ENCODE measurements around the gene SAMD4A. TPM values are rescaled to one million over a fixed set of nuclear protein-coding genes. Genes with fewer than 3 reads are reported as not detected.
A peak's percentile ranks its signal among the peaks of the same experiment; 100 is the strongest.

SAMD4A gene
- total RNA-seq, 2 experiments from 2014 or later = 0.06 to 1.0 TPM

DNA sequence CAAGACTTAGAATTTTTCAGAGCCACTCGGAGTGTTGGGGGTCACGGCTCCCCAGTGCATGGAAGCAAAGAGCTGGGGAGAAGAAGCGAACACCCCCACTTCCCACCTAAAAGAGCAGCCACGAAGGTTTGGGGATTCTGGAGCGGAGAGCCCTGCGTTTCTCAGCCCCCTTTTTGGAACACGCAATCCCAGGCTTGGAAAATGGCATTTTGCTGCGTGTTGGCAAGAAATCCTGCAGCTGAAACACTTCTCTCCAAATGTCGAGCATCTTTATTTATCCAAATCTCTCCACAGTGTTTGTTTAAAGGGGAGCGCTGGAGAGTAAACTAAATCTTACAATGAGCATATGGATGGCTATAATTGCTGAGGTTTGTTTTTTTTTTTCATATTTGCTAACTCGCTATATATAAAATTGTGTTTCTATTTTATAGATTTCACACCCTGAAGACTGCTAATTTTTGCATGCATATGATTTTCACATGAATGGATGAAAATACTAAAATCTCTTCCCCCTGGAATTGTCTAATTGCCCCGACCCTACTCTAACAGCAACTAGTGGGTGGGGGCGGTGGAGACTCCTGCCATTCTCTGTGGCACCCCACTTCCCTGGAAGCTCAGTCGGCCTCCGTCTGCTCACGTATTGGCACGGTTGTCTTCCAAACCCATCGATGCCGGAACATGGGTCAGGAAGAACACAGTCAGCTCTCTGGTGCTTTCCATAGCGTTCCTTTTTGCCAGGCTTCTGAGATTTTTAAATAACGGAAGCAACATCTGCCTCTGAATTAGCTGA, 215.2 kb downstream of the SAMD4A start:
- intact Hi-C loops (cut with micrococcal nuclease; ENCODE audit: unreplicated experiment) = loop anchor here (1.0 kb wide), 1 partner anchor 24 kb away; no protein-coding TSS in a partner anchor
- H3K9me3 ChIP-seq (ENCODE audit: low read length) = no peaks in the 10 kb centered on the region
- no peaks in the 10 kb centered on the region for H3K79me2 ChIP-seq (ENCODE audit: insufficient read depth, low read depth, low read length)
- H3K9me2 ChIP-seq (ENCODE audit: insufficient read depth, low read length) = no peaks in the 10 kb centered on the region
- H3K4me3 ChIP-seq (ENCODE audit: low read depth, low read length, poor library complexity, severe bottlenecking) = no peak overlapping the region
- CTCF ChIA-PET (ENCODE audit: unreplicated experiment) = no interaction called here
- H3K4me2 ChIP-seq (ENCODE audit: low read length) = 0 out of 2 replicates have a peak overlapping the region, but pooled peaks have one; percentile 21
- H4K20me1 ChIP-seq (ENCODE audit: insufficient read depth, low read length) = peaks cover 1% of the 10 kb centered on the region; the same call in 1 of the 2 replicates
- peaks cover 25% of the 10 kb centered on the region for H3K4me1 ChIP-seq (ENCODE audit: insufficient read depth, low read length, poor library complexity, severe bottlenecking)
- H2AFZ ChIP-seq (ENCODE audit: low read length) = no peak overlapping the region
- DNase-seq (ENCODE audit: low spot score) = no peak
- H3K27ac ChIP-seq (ENCODE audit: low read depth, low read length, poor library complexity, severe bottlenecking) = no peak overlapping the region
- POLR2A ChIA-PET = interaction anchor here (1.9 kb wide), 1 partner anchor 10 kb away, joined by 4 read pairs; no protein-coding TSS in a partner anchor
- no TSS peak for BruUV-seq (replicated peaks)
- TF ChIP-seq EZH2phosphoT487 (IDR thresholded peaks at IDR 0.05; ENCODE audit: borderline replicate concordance, low read depth, low read length) = no peak
- TF ChIP-seq CTCF (conservative IDR thresholded peaks at IDR 0.05; ENCODE audit: low read length) = no peak
- H3K36me3 ChIP-seq (ENCODE audit: insufficient read depth, low read length) = no peaks in the 10 kb centered on the region

DNA sequence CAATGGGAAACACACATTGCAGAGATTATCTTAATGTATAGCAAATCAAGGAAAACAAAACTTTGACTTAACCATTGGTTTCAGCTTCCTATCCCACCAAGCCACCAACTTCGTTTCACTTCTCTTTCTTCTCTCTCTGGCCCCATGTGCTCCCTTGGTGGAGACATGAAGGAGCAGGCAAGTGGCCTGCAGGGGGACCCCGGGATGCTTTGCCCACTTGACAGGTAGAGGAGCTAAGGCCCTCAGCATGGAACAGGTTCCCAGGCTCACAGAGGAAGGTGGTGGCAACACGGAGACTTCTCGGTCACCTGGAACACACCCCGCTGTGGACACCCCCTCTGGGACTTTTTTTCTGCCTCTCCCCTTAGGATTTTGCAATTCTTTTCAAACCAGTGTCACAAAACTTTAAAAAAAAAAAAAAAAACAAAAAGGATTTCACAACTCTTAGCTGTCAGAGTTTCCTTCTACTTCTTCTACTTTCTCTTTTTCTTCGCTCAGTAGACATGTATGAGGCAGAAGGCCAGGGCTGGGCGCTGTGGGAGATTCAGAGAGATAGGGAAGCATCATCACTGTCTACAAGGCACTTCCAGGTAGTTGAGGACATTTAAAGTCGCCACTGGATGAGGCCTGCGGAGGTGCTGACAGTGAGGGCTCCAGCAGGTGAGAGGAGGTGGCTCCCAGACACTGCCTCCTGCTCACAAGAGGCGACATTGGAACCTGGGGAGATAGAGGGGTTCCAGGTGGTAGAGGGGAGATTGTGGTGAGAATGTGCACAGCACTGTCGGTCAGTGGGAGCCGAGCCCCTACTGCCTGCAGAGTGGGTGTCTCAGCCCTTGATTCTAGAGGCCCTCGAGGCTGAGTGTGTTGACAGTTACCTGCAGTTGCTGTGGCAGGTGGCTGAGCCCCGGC, 216.1 kb downstream of the SAMD4A start:
- Histone ChIP-seq H3K9me3 (ENCODE audit: low read length) (no peaks in the 10 kb centered on the region), H3K79me2 (ENCODE audit: insufficient read depth, low read depth, low read length) (no peaks in the 10 kb centered on the region), H3K4me2 (ENCODE audit: low read length) (peak overlapping the region; percentile 21; the same call in 1 of the 2 replicates), H3K27ac (ENCODE audit: low read depth, low read length, poor library complexity, severe bottlenecking) (no peak overlapping the region), H4K20me1 (ENCODE audit: insufficient read depth, low read length) (no peaks in the 10 kb centered on the region), H3K4me3 (ENCODE audit: low read depth, low read length, poor library complexity, severe bottlenecking) (no peak overlapping the region), H2AFZ (ENCODE audit: low read length) (no peak overlapping the region), H3K36me3 (ENCODE audit: insufficient read depth, low read length) (no peaks in the 10 kb centered on the region), H3K9me2 (ENCODE audit: insufficient read depth, low read length) (no peaks in the 10 kb centered on the region), H3K4me1 (ENCODE audit: insufficient read depth, low read length, poor library complexity, severe bottlenecking) (peaks cover 26% of the 10 kb centered on the region)
- BruUV-seq (replicated peaks) = no TSS peak
- ChIA-PET POLR2A (interaction anchor here (0.6 to 1.9 kb wide), 3 partner anchors 9 to 1671 kb away, joined by 3 to 4 read pairs (median 3); no protein-coding TSS in a partner anchor), CTCF (ENCODE audit: unreplicated experiment) (no interaction called here)
- peak; percentile 77 for DNase-seq (ENCODE audit: low spot score)
- TF ChIP-seq CTCF (conservative IDR thresholded peaks at IDR 0.05; ENCODE audit: low read length) (peak; percentile 77), EZH2phosphoT487 (IDR thresholded peaks at IDR 0.05; ENCODE audit: borderline replicate concordance, low read depth, low read length) (no peak)
- intact Hi-C loops (cut with micrococcal nuclease; ENCODE audit: unreplicated experiment) = loop anchor here (1.0 kb wide), 1 partner anchor 23 kb away; no protein-coding TSS in a partner anchor
